Measurements from ENCODE around the gene PDHX. TPM values are rescaled to one million over a fixed set of nuclear protein-coding genes. Genes with fewer than 3 reads are reported as not detected.

PDHX gene
- total and polyA plus RNA-seq, 10 of the 15 experiments (the other 5 are each of a cell fraction or from before 2014, with no cell fraction given) = 14.5 to 41.9 (median 28.0) TPM

- intact Hi-C loops (cut with micrococcal nuclease; ENCODE audit: unreplicated experiment) = no loop called here
- POLR2A ChIA-PET = no interaction called here
- H3K4me1 ChIP-seq (ENCODE audit: control insufficient read depth, insufficient read depth, low read length) = peaks cover 6% of the 10 kb centered on the region
Measured at GRCh38 chr11:34986883-34987520, 70.6 kb downstream of the PDHX start.

More at GRCh38 chr11:34986883-34987520, 70.6 kb downstream of the PDHX start:
- SMC1A ChIA-PET (ENCODE audit: uncharacterized antibody, unreplicated experiment) = interaction anchor here (0.9 to 2.4 kb wide), 6 partner anchors 10 to 405 kb away, joined by 3 to 12 read pairs (median 6); no protein-coding TSS in a partner anchor
- BruUV-seq (replicated peaks) = no TSS peak
- H4K20me1 ChIP-seq (ENCODE audit: control insufficient read depth, insufficient read depth) = no peaks in the 10 kb centered on the region
- no peaks in the 10 kb centered on the region for H3K27me3 ChIP-seq (replicated peaks in 1 of 2; ENCODE audit: control insufficient read depth in 2 of 2, insufficient read depth in 2 of 2, low read length in 1 of 2)
- no peak overlapping the region for H3K9ac ChIP-seq (ENCODE audit: control insufficient read depth, insufficient read depth, low read length)
- 94% methylated on average over 3 of the region's 3 CpGs for WGBS (ENCODE audit: insufficient coverage, insufficient replicate concordance, low lambda C conversion rate, missing lambda C conversion rate)
- no peak overlapping the region for H3K27ac ChIP-seq (ENCODE audit: control insufficient read depth, insufficient read depth)
- no peak overlapping the region for H2AFZ ChIP-seq (ENCODE audit: control insufficient read depth, low read depth, low read length)
- in situ Hi-C loops (cut with MboI) = no loop called here
- H3K4me2 ChIP-seq (ENCODE audit: control insufficient read depth, insufficient read depth) = no peak overlapping the region
- no peak for TF ChIP-seq KLF5 (IDR thresholded peaks at IDR 0.05; ENCODE audit: partially characterized antibody)
- TF ChIP-seq SREBF2 (IDR thresholded peaks at IDR 0.05; ENCODE audit: low read length) = no peak
- TF ChIP-seq, protein P1, sequence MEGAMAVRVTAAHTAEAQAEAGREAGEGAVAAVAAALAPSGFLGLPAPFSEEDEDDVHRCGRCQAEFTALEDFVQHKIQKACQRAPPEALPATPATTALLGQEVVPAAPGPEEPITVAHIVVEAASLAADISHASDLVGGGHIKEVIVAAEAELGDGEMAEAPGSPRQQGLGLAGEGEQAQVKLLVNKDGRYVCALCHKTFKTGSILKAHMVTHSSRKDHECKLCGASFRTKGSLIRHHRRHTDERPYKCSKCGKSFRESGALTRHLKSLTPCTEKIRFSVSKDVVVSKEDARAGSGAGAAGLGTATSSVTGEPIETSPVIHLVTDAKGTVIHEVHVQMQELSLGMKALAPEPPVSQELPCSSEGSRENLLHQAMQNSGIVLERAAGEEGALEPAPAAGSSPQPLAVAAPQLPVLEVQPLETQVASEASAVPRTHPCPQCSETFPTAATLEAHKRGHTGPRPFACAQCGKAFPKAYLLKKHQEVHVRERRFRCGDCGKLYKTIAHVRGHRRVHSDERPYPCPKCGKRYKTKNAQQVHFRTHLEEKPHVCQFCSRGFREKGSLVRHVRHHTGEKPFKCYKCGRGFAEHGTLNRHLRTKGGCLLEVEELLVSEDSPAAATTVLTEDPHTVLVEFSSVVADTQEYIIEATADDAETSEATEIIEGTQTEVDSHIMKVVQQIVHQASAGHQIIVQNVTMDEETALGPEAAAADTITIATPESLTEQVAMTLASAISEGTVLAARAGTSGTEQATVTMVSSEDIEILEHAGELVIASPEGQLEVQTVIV (IDR thresholded peaks at IDR 0.05; ENCODE audit: borderline replicate concordance, partially characterized antibody) = no peak
- no peak for TF ChIP-seq FOXK2 (IDR thresholded peaks at IDR 0.05)
- RAD21 ChIA-PET (ENCODE audit: unreplicated experiment) = interaction anchor here (1.0 to 1.4 kb wide), 3 partner anchors 10 to 212 kb away, joined by 3 to 6 read pairs (median 3); no protein-coding TSS in a partner anchor
- no peak for FAIRE-seq
- CTCF ChIA-PET = interaction anchor here (0.6 to 2.1 kb wide), 5 partner anchors 12 to 156 kb away, joined by 3 to 12 read pairs (median 4); no protein-coding TSS in a partner anchor
- H3K4me3 ChIP-seq = no peak overlapping the region
- no peaks in the 10 kb centered on the region for H3K79me2 ChIP-seq (ENCODE audit: control insufficient read depth, insufficient read depth, low read length)
- no peaks in the 10 kb centered on the region for H3K9me3 ChIP-seq (replicated peaks; ENCODE audit: control insufficient read depth, insufficient read depth, low read length)
- no peak for DNase-seq (ENCODE audit: low read depth, low spot score)
- H3K36me3 ChIP-seq (ENCODE audit: control insufficient read depth in 2 of 2, insufficient read depth in 2 of 2, low read length in 1 of 2) = peaks cover 0 to 3% of the 10 kb centered on the region in 2 experiments; a peak in 1 of 4 replicates
- no peak for ATAC-seq

Data from GM12878 (cell line).